K562 (cell line): Measurements from ENCODE around the gene FAM20C. TPM values are rescaled to one million over a fixed set of nuclear protein-coding genes. Genes with fewer than 3 reads are reported as not detected.

Source experiments
- ATAC-seq: fragments of 200-7000 bp; cut with Tn5 transposase; 3 replicates; pipeline ENCODE4 v1.9.1; 2020; ENCODE audit warnings: moderate library complexity
- BruUV-seq: library from RNA; stranded (reverse); fragments of 400-500 nt; replicated peaks from 2 replicates; lab custom pipeline; 2021; lab: Mats Ljungman, UMichigan
- CTCF ChIA-PET: fragments of 300-600 bp; formaldehyde crosslinking; extraction: SDS; loops from one replicate; lab custom pipeline; 2021; ENCODE audit warnings: low intra/inter-chr PET ratio; lab: Yijun Ruan, JAX
- POLR2A ChIA-PET: fragments of 300-600, 350-650 bp; sonication (Branson Sonifier 250); formaldehyde crosslinking; extraction: SDS; loops from one replicate; lab custom pipeline; 2021; ENCODE audit warnings: antibody characterized with exemption, inconsistent platforms; lab: Yijun Ruan, JAX
- DNase-seq, 4 experiments: peaks; one replicate each; pipeline versions ENCODE4 v3.0.0 to v3.0.0-alpha.2; 2011 to 2018; ENCODE audit warnings: low spot score in 3 of 4, mixed read lengths in 3 of 4; ENCODE audit errors: extremely low read depth in 1 of 4
- FAIRE-seq: peaks from 2 replicates; lab custom pipeline; 2011; peaks lifted over from hg19 to GRCh38; lab: Jason Lieb, UNC
- H2AFZ ChIP-seq: 2 replicates; pipeline ENCODE4 v1.6.0; 2011; ENCODE audit warnings: low read depth, low read length, control low read depth, inconsistent platforms
- H3K27ac ChIP-seq: fragments of 200-600 bp; 3 replicates; pipeline ENCODE4 v1.8.0; 2011; ENCODE audit warnings: low read depth, mild to moderate bottlenecking, control low read depth, inconsistent platforms, low read length, moderate library complexity, mixed read lengths; ENCODE audit errors: extremely low read depth
- H3K27me3 ChIP-seq, 2 experiments: fragments of 300-600 bp in 1 of 2; 2 replicates in 1 of 2; 3 replicates in 1 of 2; pipeline versions ENCODE4 v1.6.0 to v1.8.0; 2011; ENCODE audit warnings: inconsistent platforms in 2 of 2, low read length in 2 of 2, mild to moderate bottlenecking in 1 of 2, mixed read lengths in 1 of 2, moderate library complexity in 1 of 2; ENCODE audit not compliant: control insufficient read depth in 2 of 2, insufficient read depth in 2 of 2
- H3K36me3 ChIP-seq: fragments of 300-600 bp; 3 replicates; pipeline ENCODE4 v1.8.0; 2011; ENCODE audit warnings: mild to moderate bottlenecking, low read length, inconsistent platforms; ENCODE audit not compliant: control insufficient read depth, insufficient read depth
- H3K4me1 ChIP-seq, 2 experiments: fragments of 200-600 bp in 1 of 2; replicated peaks in 1 of 2; 2 replicates in 1 of 2; 3 replicates in 1 of 2; pipeline versions ENCODE4 v1.5.1 to v1.8.0; 2011; ENCODE audit warnings: inconsistent platforms in 2 of 2, low read length in 2 of 2, mild to moderate bottlenecking in 1 of 2, mixed read lengths in 1 of 2, moderate library complexity in 1 of 2; ENCODE audit not compliant: control insufficient read depth in 2 of 2, insufficient read depth in 2 of 2
- H3K4me2 ChIP-seq: 2 replicates; pipeline ENCODE4 v1.6.1; 2011; ENCODE audit warnings: low read length, control low read depth, inconsistent platforms, mixed read lengths; ENCODE audit not compliant: insufficient read depth
- H3K4me3 ChIP-seq: fragments of 200-600 bp; sonication (generic), shearing (Covaris generic); 2 replicates; pipeline ENCODE4 v1.5.1; 2016; ENCODE audit warnings: control low read depth, inconsistent platforms
- H3K79me2 ChIP-seq: fragments of 200-600 bp; 3 replicates; pipeline ENCODE4 v1.8.0; 2011; ENCODE audit warnings: low read length, inconsistent platforms; ENCODE audit not compliant: control insufficient read depth, insufficient read depth
- H3K9ac ChIP-seq, 2 experiments: 2 replicates each; pipeline versions ENCODE4 v1.6.0 to v1.6.1; 2011; ENCODE audit warnings: low read depth in 2 of 2, low read length in 2 of 2, control low read depth in 1 of 2, inconsistent platforms in 1 of 2, mild to moderate bottlenecking in 1 of 2, mixed read lengths in 1 of 2; ENCODE audit not compliant: insufficient read depth in 1 of 2
- H3K9me1 ChIP-seq: one replicate; pipeline ENCODE4 v1.6.0; 2011; ENCODE audit warnings: inconsistent platforms, mild to moderate bottlenecking, low read length, moderate library complexity; ENCODE audit not compliant: control insufficient read depth, insufficient read depth
- H3K9me3 ChIP-seq: replicated peaks from 2 replicates; pipeline ENCODE4 v1.5.1; 2011; ENCODE audit warnings: low read depth, low read length, inconsistent platforms; ENCODE audit not compliant: control insufficient read depth, insufficient read depth
- H4K20me1 ChIP-seq: replicated peaks from 2 replicates; pipeline ENCODE4 v1.6.1; 2011; ENCODE audit warnings: low read length, inconsistent platforms, mixed read lengths; ENCODE audit not compliant: control insufficient read depth, insufficient read depth
- ARID1B ChIP-seq: fragments of 450-650 bp; IDR thresholded peaks from 2 replicates; pipeline ENCODE4 v1.6.1; 2016; ENCODE audit warnings: antibody characterized with exemption, mild to moderate bottlenecking, inconsistent platforms
- COPS2 ChIP-seq: fragments of 450-650 bp; conservative IDR thresholded peaks from 2 replicates; pipeline ENCODE4 v1.6.1; 2016; ENCODE audit warnings: mild to moderate bottlenecking, moderate library complexity
- DPF2 ChIP-seq: fragments of 450-650 bp; IDR thresholded peaks from 2 replicates; pipeline ENCODE4 v1.6.1; 2016
- ESRRA ChIP-seq: fragments of 450-650 bp; IDR thresholded peaks from 2 replicates; pipeline ENCODE4 v1.6.1; 2014; ENCODE audit warnings: low read depth, mild to moderate bottlenecking, moderate library complexity, borderline replicate concordance
- MTA2 ChIP-seq: fragments of 450-650 bp; IDR thresholded peaks from 2 replicates; pipeline ENCODE4 v1.6.1; 2016; ENCODE audit warnings: low read depth
- PURB ChIP-seq: sonication (generic); formaldehyde crosslinking; IDR thresholded peaks from 2 replicates; pipeline ENCODE4 v1.9.0; 2021; ENCODE audit warnings: low read depth, mild to moderate bottlenecking, missing genetic modification reagents
- SRSF7 ChIP-seq: fragments of 200-400 bp; formaldehyde crosslinking; optimal IDR thresholded peaks from 2 replicates; pipeline ENCODE3; 2017; ENCODE audit warnings: mild to moderate bottlenecking, low read depth, low read length
- TFAP4 ChIP-seq: sonication (generic); formaldehyde crosslinking; IDR thresholded peaks from 2 replicates; pipeline ENCODE4 v1.8.0; 2022; ENCODE audit warnings: missing genetic modification reagents, mild to moderate bottlenecking, moderate library complexity, borderline replicate concordance
- ZFX ChIP-seq: sonication (generic); formaldehyde crosslinking; IDR thresholded peaks from 2 replicates; pipeline ENCODE4 v1.8.0; 2022; ENCODE audit warnings: mild to moderate bottlenecking, missing genetic modification reagents, moderate library complexity
- ZNF583 ChIP-seq: fragments of 250-450 bp; sonication (Bioruptor Pico); IDR thresholded peaks from 2 replicates; pipeline ENCODE4 v1.4.0; 2020
- ZNF644 ChIP-seq: fragments of 200-800 bp; sonication (Bioruptor generic); IDR thresholded peaks from 2 replicates; pipeline ENCODE4 v1.6.1; 2016; ENCODE audit warnings: low read depth, missing genetic modification characterization, missing compliant biosample characterization
- ZNF778 ChIP-seq: fragments of 450-650 bp; formaldehyde crosslinking; IDR thresholded peaks from 2 replicates; pipeline ENCODE4 v1.4.0; 2020; ENCODE audit warnings: mild to moderate bottlenecking, moderate library complexity
- ZNF780A ChIP-seq: fragments of 250-450 bp; sonication (Bioruptor Pico); IDR thresholded peaks from 2 replicates; pipeline ENCODE4 v1.5.0; 2021; ENCODE audit warnings: mild to moderate bottlenecking
- WGBS: fragments of 100-300 bp; shearing (Covaris generic); methylation state at CpG from one replicate; pipeline ENCODE4 v1.1.6; 2016; ENCODE audit warnings: low coverage, mixed read lengths; ENCODE audit not compliant: insufficient coverage; ENCODE audit errors: missing lambda C conversion rate; 5-methylcytosine and 5-hydroxymethylcytosine counted together
- in situ Hi-C: fragments of 300-500 bp; cut with MboI; formaldehyde crosslinking; loops from 4 replicates; pipeline ENCODE4 v1.15.0; 2018; ENCODE audit warnings: inconsistent platforms, mixed read lengths
- intact Hi-C: fragments of 100-400 bp; cut with micrococcal nuclease; formaldehyde crosslinking; loops from 2 replicates; pipeline ENCODE4 v1.14.2; 2022
- polyA plus RNA-seq, 8 experiments: library from polyadenylated mRNA; depleted of rRNA in 4 of 8; stranded (reverse) in 5 of 8; unstranded in 3 of 8; fragments of >200 nt; fragmentation: Nextera tagmentation in 2 of 8; fragmentation: Illumina TruSeq in 1 of 8; extraction: Ambion mirVana in 2 of 8; extraction: Trizol in 1 of 8; gene quantifications; 2 replicates each; pipeline versions ENCODE4 v1.2.1 to v1.2.3, GENCODE V29; 2011 to 2014; ENCODE audit warnings: inconsistent platforms in 1 of 8, missing spikeins in 1 of 8
- total RNA-seq, 7 experiments: library from RNA; depleted of rRNA in 6 of 7; stranded (reverse); fragments of >200 nt in 6 of 7; fragmentation: Illumina TruSeq in 2 of 7; extraction: Trizol in 2 of 7; gene quantifications; 2 replicates each; pipeline versions ENCODE4 v1.2.1 to v1.2.3, GENCODE V29; 2011 to 2021; ENCODE audit warnings: low replicate concordance in 1 of 7

Gene FAM20C
- total and polyA plus RNA-seq, 9 of the 15 experiments (the other 6 are each of a cell fraction or from before 2014, with no cell fraction given) = 0.09 TPM; not detected in 8

GRCh38 chr7:196283-196682, 3.9 kb downstream of the FAM20C start:
- BruUV-seq = no TSS peak
- WGBS = 0% methylated on average over 5 of the region's 5 CpGs
- no peak overlapping the region for H3K4me3 ChIP-seq
- no peaks in the 10 kb centered on the region for H3K9me3 ChIP-seq
- no peaks in the 10 kb centered on the region for H3K79me2 ChIP-seq
- no peak overlapping the region for H2AFZ ChIP-seq
- TF ChIP-seq ZFX (CRISPR knock-in tag) = no peak
- no peak for TF ChIP-seq ZNF583
- no peak for TF ChIP-seq ZNF778 (CRISPR knock-in tag)
- no peak for TF ChIP-seq ZNF644 (tag)
- TF ChIP-seq SRSF7 = no peak
- no peak for TF ChIP-seq TFAP4 (CRISPR knock-in tag)
- TF ChIP-seq ZNF780A (CRISPR knock-in tag) = no peak
- no peak for TF ChIP-seq ARID1B
- TF ChIP-seq ESRRA = no peak
- TF ChIP-seq DPF2 = no peak
- no peak for TF ChIP-seq PURB (CRISPR knock-in tag)
- no peak for TF ChIP-seq COPS2
- no peak for TF ChIP-seq MTA2
- TF ChIP-seq, all 486 proteins: peak for 0
- H3K9ac ChIP-seq = no peak overlapping the region
- ATAC-seq (no peak), DNase-seq (no peak), FAIRE-seq (no peak)
- H4K20me1 ChIP-seq = peaks cover 30% of the 10 kb centered on the region
- no peaks in the 10 kb centered on the region for H3K36me3 ChIP-seq
- intact Hi-C loops (no loop called here), in situ Hi-C loops (no loop called here)
- peaks cover 0 to 21% of the 10 kb centered on the region in 2 experiments; a peak in 3 of 5 replicates for H3K4me1 ChIP-seq
- ChIA-PET CTCF (no interaction called here), POLR2A (interaction anchor here (0.5 to 0.6 kb wide), 3 partner anchors 12 to 59 kb away, joined by 3 to 4 read pairs (median 3); no protein-coding TSS in a partner anchor)
- H3K27ac ChIP-seq = no peak overlapping the region
- H3K9me1 ChIP-seq = peaks cover 2% of the 10 kb centered on the region
- H3K27me3 ChIP-seq = peaks cover 56 to 84% of the 10 kb centered on the region in 2 experiments
- H3K4me2 ChIP-seq = no peak overlapping the region
